Liver (tissue), 9 donors: ENCODE data around the gene CEP85L. TPM values are rescaled to one million over a fixed set of nuclear protein-coding genes. Genes with fewer than 3 reads are reported as not detected.

ENCODE experiments used
- DNase-seq: peaks from one replicate; pipeline ENCODE4 v3.0.0-alpha.2; 2017; ENCODE audit warnings: low spot score
- H3K27ac ChIP-seq, 2 donors: one replicate each; pipeline ENCODE4 v1.7.0; 2013; ENCODE audit warnings: inconsistent platforms in 2 of 2, low read length in 2 of 2, control low read depth in 1 of 2, low read depth in 1 of 2, mild to moderate bottlenecking in 1 of 2
- H3K27me3 ChIP-seq, 4 donors: one replicate each; pipeline versions ENCODE4 v1.6.1 to v1.7.0; 2013; ENCODE audit warnings: low read length in 3 of 4, inconsistent platforms in 1 of 4, mild to moderate bottlenecking in 1 of 4, moderate library complexity in 1 of 4; ENCODE audit not compliant: control insufficient read depth in 4 of 4, insufficient read depth in 4 of 4
- H3K36me3 ChIP-seq, 4 donors: one replicate each; pipeline versions ENCODE4 v1.6.1 to v1.7.0; 2013; ENCODE audit warnings: low read length in 3 of 4, mild to moderate bottlenecking in 3 of 4, low read depth in 1 of 4, moderate library complexity in 1 of 4; ENCODE audit not compliant: control insufficient read depth in 4 of 4, insufficient read depth in 3 of 4
- H3K4me1 ChIP-seq, 4 donors: one replicate each; pipeline versions ENCODE4 v1.6.1 to v1.7.0; 2013; ENCODE audit warnings: low read length in 3 of 4, mild to moderate bottlenecking in 3 of 4, moderate library complexity in 1 of 4; ENCODE audit not compliant: control insufficient read depth in 4 of 4, insufficient read depth in 4 of 4
- H3K4me3 ChIP-seq, 3 donors: one replicate each; pipeline versions ENCODE4 v1.6.1 to v1.7.0; 2013; ENCODE audit warnings: low read length in 3 of 3, control low read depth in 1 of 3, low read depth in 1 of 3, mild to moderate bottlenecking in 1 of 3
- H3K9ac ChIP-seq, 2 donors: one replicate each; pipeline ENCODE4 v1.7.0; 2013; ENCODE audit warnings: low read length in 2 of 2, mild to moderate bottlenecking in 2 of 2, moderate library complexity in 2 of 2, control low read depth in 1 of 2, low read depth in 1 of 2
- H3K9me3 ChIP-seq, 4 donors: one replicate each; pipeline versions ENCODE4 v1.6.1 to v1.7.0; 2013; ENCODE audit warnings: low read length in 3 of 4; ENCODE audit not compliant: control insufficient read depth in 4 of 4
- EGR1 ChIP-seq, 2 donors: IDR thresholded peaks; 2 replicates each; pipeline ENCODE4 v1.6.1; 2016 to 2018; ENCODE audit warnings: antibody characterized with exemption in 2 of 2, low read depth in 2 of 2
- FOXA1 ChIP-seq: IDR thresholded peaks from 2 replicates; pipeline ENCODE4 v1.6.1; 2016; ENCODE audit warnings: antibody characterized with exemption
- HNF4A ChIP-seq, 2 donors: conservative IDR thresholded peaks; 2 replicates each; pipeline ENCODE4 v1.6.1; 2016; ENCODE audit warnings: antibody characterized with exemption in 2 of 2, mild to moderate bottlenecking in 2 of 2
- JUND ChIP-seq, 2 donors: IDR thresholded peaks; 2 replicates each; pipeline ENCODE4 v1.6.1; 2016; ENCODE audit warnings: antibody characterized with exemption in 2 of 2
- RAD21 ChIP-seq, 2 donors: IDR thresholded peaks; 2 replicates each; pipeline ENCODE4 v1.6.1; 2016; ENCODE audit warnings: antibody characterized with exemption in 2 of 2, mild to moderate bottlenecking in 2 of 2
- SP1 ChIP-seq: IDR thresholded peaks from 2 replicates; pipeline ENCODE4 v1.6.1; 2018; ENCODE audit warnings: antibody characterized with exemption, mild to moderate bottlenecking
- TAF1 ChIP-seq: conservative IDR thresholded peaks from 2 replicates; pipeline ENCODE4 v1.6.1; 2016; ENCODE audit warnings: antibody characterized with exemption, mild to moderate bottlenecking
- WGBS: extraction: QIAGEN DNeasy Blood & Tissue Kit; methylation state at CpG from one replicate; pipeline ENCODE4 v1.1.7; 2013; 5-methylcytosine and 5-hydroxymethylcytosine counted together
- polyA plus RNA-seq, 2 donors: library from polyadenylated mRNA; stranded (reverse) in 1 of 2; unstranded in 1 of 2; fragments of 200-250 nt in 1 of 2; fragments of >200 nt in 1 of 2; fragmentation: Nextera tagmentation in 1 of 2; extraction: Ambion mirVana in 1 of 2; gene quantifications; one replicate each; pipeline versions ENCODE4 v1.2.1 to v1.2.3, GENCODE V29; 2013 to 2015
- total RNA-seq, 2 donors: library from RNA; depleted of rRNA; stranded (reverse); fragments of >200 nt; gene quantifications; one replicate each; pipeline ENCODE4 v1.2.3, GENCODE V29; 2014
- TF ChIP-seq, protein P1 (sequence below): IDR thresholded peaks from 2 replicates; pipeline ENCODE4 v1.6.1; 2016; ENCODE audit warnings: antibody characterized with exemption
- TF ChIP-seq, protein P2 (sequence below): fragments of 150-350 bp; IDR thresholded peaks from 2 replicates; pipeline ENCODE4 v1.5.1; 2017; ENCODE audit warnings: improper control_type of control experiment, low read depth, low read length; ENCODE audit not compliant: missing input control
- TF ChIP-seq, protein P3 (sequence below): IDR thresholded peaks from 2 replicates; pipeline ENCODE4 v1.6.1; 2016; ENCODE audit warnings: antibody characterized with exemption
- TF ChIP-seq, protein P4 (sequence below): IDR thresholded peaks from 2 replicates; pipeline ENCODE4 v1.6.1; 2016; ENCODE audit warnings: antibody characterized with exemption
- TF ChIP-seq, protein P5 (sequence below): IDR thresholded peaks from 2 replicates; pipeline ENCODE4 v1.6.1; 2016; ENCODE audit warnings: antibody characterized with exemption, mild to moderate bottlenecking
- donor health status: healthy.
- donor health status: healthy.
- donor health status: healthy.
- donor health status: healthy.
- donor health status: healthy.

The CEP85L gene
- total and polyA plus RNA-seq, 4 donors = 0.40 to 6.4 (median 2.3) TPM

DNA sequence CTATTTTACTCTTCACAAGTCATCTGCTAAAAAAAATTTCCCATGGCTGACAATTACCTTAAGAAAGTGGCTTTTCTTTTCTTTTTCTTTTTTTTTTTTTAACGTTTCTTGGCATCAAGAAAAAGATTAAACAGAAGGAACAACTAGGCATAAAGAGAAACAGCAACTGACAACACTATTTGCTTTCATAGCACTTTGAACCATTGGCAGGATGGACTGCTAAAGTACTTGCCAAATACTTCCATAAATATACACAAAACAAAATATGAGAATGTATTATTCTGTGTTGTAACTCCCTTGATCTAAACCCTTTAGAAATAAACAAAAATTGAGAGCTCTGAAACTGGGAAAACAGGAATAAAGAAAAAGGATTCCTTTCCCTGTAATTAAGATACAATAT lies 123.3 kb downstream of the CEP85L start:
- H3K27ac ChIP-seq = no peak overlapping the region
- WGBS = 21% methylated on average over 1 of the region's 1 CpG
- no peak for DNase-seq

DNA sequence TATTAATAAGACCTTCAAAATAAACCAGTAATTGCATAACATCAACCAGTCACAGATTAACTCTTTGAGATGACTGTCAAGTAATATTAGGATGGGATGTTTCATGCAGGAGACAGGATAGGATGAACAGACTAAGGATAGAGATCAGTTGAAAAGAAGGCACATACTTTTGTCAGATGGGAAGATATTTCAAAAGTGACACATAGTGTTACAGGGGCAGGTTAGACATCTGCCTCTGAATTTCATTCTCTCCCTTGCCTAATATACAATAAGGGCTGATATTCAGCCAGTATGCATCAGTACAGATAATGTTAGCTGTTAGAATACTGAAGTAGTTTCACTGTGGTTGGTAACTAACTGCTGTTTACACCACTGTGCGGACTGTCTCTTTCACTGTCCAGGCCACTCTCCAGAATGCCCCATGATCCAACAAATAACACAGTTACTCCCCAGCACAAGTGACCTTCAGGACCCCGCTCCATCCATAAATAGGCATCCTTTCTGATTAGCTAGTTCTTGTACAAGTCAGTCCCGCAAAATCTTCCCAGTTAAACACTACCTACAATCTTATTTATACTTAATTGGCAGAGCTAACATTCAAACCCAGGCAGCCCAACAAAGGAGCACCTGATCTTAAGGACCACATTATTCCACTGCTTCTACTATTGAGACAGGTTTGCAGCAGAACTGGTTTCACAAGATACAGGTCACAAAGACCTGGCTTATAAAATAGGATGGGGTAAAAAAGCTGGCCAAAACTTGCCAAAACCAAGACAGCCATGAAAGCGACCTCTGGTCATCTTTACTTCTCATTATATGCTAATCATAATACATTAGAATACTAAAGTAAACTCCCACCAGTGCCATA lies 125.2 kb downstream of the CEP85L start:
- peaks cover 0 to 2% (median 0%) of the 10 kb centered on the region in 4 donors for H3K36me3 ChIP-seq
- no peaks in the 10 kb centered on the region for H3K27me3 ChIP-seq
- TF ChIP-seq, protein P1, sequence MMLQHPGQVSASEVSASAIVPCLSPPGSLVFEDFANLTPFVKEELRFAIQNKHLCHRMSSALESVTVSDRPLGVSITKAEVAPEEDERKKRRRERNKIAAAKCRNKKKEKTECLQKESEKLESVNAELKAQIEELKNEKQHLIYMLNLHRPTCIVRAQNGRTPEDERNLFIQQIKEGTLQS = no peak
- TF ChIP-seq, protein P2, sequence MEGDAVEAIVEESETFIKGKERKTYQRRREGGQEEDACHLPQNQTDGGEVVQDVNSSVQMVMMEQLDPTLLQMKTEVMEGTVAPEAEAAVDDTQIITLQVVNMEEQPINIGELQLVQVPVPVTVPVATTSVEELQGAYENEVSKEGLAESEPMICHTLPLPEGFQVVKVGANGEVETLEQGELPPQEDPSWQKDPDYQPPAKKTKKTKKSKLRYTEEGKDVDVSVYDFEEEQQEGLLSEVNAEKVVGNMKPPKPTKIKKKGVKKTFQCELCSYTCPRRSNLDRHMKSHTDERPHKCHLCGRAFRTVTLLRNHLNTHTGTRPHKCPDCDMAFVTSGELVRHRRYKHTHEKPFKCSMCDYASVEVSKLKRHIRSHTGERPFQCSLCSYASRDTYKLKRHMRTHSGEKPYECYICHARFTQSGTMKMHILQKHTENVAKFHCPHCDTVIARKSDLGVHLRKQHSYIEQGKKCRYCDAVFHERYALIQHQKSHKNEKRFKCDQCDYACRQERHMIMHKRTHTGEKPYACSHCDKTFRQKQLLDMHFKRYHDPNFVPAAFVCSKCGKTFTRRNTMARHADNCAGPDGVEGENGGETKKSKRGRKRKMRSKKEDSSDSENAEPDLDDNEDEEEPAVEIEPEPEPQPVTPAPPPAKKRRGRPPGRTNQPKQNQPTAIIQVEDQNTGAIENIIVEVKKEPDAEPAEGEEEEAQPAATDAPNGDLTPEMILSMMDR = no peak
- TF ChIP-seq FOXA1 (no peak), TAF1 (no peak), EGR1 (IDR thresholded peaks at IDR 0.05; ENCODE audit: low read depth in 2 of 2) (no peak), RAD21 (IDR thresholded peaks at IDR 0.05) (no peak), JUND (IDR thresholded peaks at IDR 0.05) (no peak), SP1 (no peak)
- TF ChIP-seq, protein P3, sequence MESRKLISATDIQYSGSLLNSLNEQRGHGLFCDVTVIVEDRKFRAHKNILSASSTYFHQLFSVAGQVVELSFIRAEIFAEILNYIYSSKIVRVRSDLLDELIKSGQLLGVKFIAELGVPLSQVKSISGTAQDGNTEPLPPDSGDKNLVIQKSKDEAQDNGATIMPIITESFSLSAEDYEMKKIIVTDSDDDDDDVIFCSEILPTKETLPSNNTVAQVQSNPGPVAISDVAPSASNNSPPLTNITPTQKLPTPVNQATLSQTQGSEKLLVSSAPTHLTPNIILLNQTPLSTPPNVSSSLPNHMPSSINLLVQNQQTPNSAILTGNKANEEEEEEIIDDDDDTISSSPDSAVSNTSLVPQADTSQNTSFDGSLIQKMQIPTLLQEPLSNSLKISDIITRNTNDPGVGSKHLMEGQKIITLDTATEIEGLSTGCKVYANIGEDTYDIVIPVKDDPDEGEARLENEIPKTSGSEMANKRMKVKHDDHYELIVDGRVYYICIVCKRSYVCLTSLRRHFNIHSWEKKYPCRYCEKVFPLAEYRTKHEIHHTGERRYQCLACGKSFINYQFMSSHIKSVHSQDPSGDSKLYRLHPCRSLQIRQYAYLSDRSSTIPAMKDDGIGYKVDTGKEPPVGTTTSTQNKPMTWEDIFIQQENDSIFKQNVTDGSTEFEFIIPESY = no peak
- TF ChIP-seq, protein P4, sequence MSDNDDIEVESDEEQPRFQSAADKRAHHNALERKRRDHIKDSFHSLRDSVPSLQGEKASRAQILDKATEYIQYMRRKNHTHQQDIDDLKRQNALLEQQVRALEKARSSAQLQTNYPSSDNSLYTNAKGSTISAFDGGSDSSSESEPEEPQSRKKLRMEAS = no peak
- TF ChIP-seq, protein P5, sequence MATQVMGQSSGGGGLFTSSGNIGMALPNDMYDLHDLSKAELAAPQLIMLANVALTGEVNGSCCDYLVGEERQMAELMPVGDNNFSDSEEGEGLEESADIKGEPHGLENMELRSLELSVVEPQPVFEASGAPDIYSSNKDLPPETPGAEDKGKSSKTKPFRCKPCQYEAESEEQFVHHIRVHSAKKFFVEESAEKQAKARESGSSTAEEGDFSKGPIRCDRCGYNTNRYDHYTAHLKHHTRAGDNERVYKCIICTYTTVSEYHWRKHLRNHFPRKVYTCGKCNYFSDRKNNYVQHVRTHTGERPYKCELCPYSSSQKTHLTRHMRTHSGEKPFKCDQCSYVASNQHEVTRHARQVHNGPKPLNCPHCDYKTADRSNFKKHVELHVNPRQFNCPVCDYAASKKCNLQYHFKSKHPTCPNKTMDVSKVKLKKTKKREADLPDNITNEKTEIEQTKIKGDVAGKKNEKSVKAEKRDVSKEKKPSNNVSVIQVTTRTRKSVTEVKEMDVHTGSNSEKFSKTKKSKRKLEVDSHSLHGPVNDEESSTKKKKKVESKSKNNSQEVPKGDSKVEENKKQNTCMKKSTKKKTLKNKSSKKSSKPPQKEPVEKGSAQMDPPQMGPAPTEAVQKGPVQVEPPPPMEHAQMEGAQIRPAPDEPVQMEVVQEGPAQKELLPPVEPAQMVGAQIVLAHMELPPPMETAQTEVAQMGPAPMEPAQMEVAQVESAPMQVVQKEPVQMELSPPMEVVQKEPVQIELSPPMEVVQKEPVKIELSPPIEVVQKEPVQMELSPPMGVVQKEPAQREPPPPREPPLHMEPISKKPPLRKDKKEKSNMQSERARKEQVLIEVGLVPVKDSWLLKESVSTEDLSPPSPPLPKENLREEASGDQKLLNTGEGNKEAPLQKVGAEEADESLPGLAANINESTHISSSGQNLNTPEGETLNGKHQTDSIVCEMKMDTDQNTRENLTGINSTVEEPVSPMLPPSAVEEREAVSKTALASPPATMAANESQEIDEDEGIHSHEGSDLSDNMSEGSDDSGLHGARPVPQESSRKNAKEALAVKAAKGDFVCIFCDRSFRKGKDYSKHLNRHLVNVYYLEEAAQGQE = no peak
- peaks cover 0 to 2% (median 0%) of the 10 kb centered on the region in 4 donors for H3K9me3 ChIP-seq
- DNase-seq = no peak
- H3K4me1 ChIP-seq = no peaks in the 10 kb centered on the region
- H3K27ac ChIP-seq = no peak overlapping the region
- WGBS = 88% methylated on average over 4 of the region's 4 CpGs
- no peak overlapping the region for H3K4me3 ChIP-seq
- no peak overlapping the region for H3K9ac ChIP-seq

More for the DNA sequence above, 123.3 kb downstream of the CEP85L start:
- Histone ChIP-seq H3K36me3 (peaks cover 0 to under 1% (median 0%) of the 10 kb centered on the region in 4 donors), H3K4me3 (no peak overlapping the region), H3K9me3 (peaks cover 0 to 2% (median 0%) of the 10 kb centered on the region in 4 donors), H3K4me1 (no peaks in the 10 kb centered on the region), H3K27me3 (no peaks in the 10 kb centered on the region), H3K9ac (no peak overlapping the region)
- TF ChIP-seq, protein P4 = no peak
- peak in 1 of 2 donors; percentile 13 for TF ChIP-seq HNF4A (conservative IDR thresholded peaks at IDR 0.05)
